HL-60 (cell line): ENCODE results near the gene SMG6.

Source experiments
- POLR2AphosphoS5 ChIP-seq: IDR thresholded peaks from 2 replicates; pipeline ENCODE4 v1.6.1; 2012; ENCODE audit warnings: low read depth
- SPI1 ChIP-seq: IDR thresholded peaks from 2 replicates; pipeline ENCODE4 v1.6.1; 2012; ENCODE audit warnings: low read depth, mild to moderate bottlenecking, borderline replicate concordance
- TF ChIP-seq, protein P1 (sequence below): IDR thresholded peaks from one replicate; pipeline ENCODE4 v1.5.1; 2011; ENCODE audit warnings: low read length, control low read depth, inconsistent platforms; ENCODE audit not compliant: insufficient read depth

DNA sequence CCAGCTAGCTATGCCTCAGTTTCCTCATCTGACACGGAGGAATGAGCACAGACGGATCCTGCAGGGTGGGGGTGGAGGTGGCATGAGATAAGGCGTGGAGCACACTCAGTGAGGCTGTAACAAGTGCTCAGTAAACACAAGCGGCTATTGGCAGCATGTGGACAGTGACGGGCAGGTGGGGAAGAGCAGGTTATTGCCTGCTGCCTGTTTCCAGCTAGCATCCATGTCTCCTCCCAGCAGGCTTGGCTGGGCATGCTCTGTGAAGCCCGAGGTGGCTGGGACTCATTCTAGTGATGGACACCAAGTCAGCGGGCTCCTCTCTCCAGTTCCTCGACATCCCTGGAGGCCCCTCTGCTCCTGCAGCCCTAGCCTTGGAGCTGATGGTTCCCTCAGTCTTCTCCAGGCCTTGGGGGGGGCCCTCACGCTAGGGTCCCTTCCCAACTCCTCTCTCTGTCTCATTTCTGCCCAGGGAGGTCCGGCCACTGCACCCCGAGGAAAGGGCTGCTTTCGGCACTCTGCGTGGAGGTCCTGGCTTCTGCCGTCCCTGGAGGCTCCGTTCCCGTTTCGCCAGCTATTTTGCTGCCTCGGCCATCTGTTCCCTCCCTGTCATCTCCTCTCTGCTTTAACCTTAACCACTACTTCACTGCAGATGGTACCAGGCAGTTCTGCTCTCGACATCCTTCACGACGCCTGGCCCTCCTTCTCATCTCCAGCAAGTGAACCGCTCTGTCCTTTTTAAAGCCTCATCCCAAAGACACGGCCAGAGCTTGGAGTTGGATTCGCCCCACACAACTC is 284.7 kb downstream of the SMG6 start:
- TF ChIP-seq POLR2AphosphoS5 (no peak), SPI1 (no peak)
- TF ChIP-seq, protein P1, sequence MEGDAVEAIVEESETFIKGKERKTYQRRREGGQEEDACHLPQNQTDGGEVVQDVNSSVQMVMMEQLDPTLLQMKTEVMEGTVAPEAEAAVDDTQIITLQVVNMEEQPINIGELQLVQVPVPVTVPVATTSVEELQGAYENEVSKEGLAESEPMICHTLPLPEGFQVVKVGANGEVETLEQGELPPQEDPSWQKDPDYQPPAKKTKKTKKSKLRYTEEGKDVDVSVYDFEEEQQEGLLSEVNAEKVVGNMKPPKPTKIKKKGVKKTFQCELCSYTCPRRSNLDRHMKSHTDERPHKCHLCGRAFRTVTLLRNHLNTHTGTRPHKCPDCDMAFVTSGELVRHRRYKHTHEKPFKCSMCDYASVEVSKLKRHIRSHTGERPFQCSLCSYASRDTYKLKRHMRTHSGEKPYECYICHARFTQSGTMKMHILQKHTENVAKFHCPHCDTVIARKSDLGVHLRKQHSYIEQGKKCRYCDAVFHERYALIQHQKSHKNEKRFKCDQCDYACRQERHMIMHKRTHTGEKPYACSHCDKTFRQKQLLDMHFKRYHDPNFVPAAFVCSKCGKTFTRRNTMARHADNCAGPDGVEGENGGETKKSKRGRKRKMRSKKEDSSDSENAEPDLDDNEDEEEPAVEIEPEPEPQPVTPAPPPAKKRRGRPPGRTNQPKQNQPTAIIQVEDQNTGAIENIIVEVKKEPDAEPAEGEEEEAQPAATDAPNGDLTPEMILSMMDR, result no peak
